T-helper 1 cell treated with Interleukin-12 subunit alpha and Interleukin-12 subunit beta and Interleukin-4 antibody, amounts not matched to agents 30 μg/mL and 1 μg/mL, for 36 hours (primary cell): Measurements from ENCODE around the gene METTL22.

Experiments used
- H3K27ac Mint-ChIP-seq: one replicate; pipeline ENCODE4 v1.8.0; 2021; ENCODE audit warnings: mild to moderate bottlenecking, mixed read lengths
- H3K27me3 Mint-ChIP-seq: one replicate; pipeline ENCODE4 v1.8.0; 2021; ENCODE audit warnings: low read depth, mixed read lengths
- H3K36me3 Mint-ChIP-seq: one replicate; pipeline ENCODE4 v1.8.0; 2021; ENCODE audit warnings: low read depth, mixed read lengths
- H3K4me1 Mint-ChIP-seq: one replicate; pipeline ENCODE4 v1.8.0; 2021; ENCODE audit warnings: low read depth, mixed read lengths
- H3K4me3 Mint-ChIP-seq: one replicate; pipeline ENCODE4 v1.8.0; 2021; ENCODE audit warnings: mild to moderate bottlenecking, moderate library complexity, mixed read lengths
- H3K9me3 Mint-ChIP-seq: one replicate; pipeline ENCODE4 v1.8.0; 2021; ENCODE audit warnings: mixed read lengths

METTL22 gene

DNA sequence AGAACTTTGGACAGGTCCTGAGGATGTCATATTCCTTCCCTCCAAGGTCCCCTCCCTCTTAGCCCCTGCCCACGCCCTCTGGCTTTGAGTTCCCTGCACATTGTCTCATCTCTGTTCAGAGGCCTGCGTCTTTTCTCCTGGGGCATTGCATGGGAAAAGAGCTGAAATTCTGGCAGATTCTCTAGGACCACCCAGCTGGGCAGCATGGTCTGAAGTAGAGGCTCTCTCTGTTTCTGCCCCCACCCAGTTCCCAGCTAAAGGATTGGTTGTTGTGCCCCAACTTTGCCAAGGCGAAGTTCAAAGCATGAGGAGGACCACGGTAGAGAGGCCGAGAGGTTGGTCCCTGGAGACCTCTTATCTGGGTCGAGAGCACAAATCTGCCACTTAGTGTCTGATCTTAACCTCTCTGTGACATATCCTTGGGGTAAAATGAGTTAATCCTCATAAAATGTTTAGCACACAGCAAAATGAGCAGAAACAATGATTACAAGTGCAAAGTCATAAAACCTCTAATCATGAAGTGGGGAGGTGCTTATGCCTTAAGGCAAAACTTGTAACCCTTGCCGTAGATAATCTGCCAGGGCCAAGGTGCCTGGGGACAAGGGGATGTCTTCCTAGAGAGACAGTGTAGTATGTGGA, 55.4 kb downstream of the METTL22 start:
- no peak overlapping the region for H3K4me3 Mint-ChIP-seq
- peaks cover 3% of the 10 kb centered on the region for H3K36me3 Mint-ChIP-seq
- peaks cover 4% of the 10 kb centered on the region for H3K27me3 Mint-ChIP-seq
- peaks cover 20% of the 10 kb centered on the region for H3K4me1 Mint-ChIP-seq
- no peak overlapping the region for H3K27ac Mint-ChIP-seq
- H3K9me3 Mint-ChIP-seq = peaks cover 5% of the 10 kb centered on the region

DNA sequence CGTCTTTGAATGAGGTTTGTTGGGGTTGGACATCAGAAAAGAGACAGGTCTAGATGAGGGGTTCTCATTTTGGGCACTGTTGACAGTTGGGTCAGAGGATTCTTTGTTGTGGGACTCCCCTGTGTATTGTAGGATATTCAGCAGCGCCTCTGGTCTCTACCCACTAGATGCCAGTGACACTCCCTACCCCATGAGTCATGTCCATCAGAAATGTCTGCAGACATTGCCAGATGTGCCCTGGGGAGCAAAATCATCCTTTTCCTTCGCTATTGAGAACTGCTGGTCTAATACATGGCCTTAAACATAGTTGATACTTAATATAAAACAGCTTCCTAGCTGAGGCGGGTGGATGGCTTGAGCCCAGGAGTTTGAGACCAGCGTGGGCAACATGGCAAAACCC, 56.0 kb downstream of the METTL22 start:
- Mint-ChIP-seq H3K4me1 (peaks cover 20% of the 10 kb centered on the region), H3K27me3 (peaks cover 4% of the 10 kb centered on the region), H3K36me3 (peaks cover 3% of the 10 kb centered on the region), H3K4me3 (no peak overlapping the region), H3K27ac (no peak overlapping the region), H3K9me3 (peaks cover 5% of the 10 kb centered on the region)

DNA sequence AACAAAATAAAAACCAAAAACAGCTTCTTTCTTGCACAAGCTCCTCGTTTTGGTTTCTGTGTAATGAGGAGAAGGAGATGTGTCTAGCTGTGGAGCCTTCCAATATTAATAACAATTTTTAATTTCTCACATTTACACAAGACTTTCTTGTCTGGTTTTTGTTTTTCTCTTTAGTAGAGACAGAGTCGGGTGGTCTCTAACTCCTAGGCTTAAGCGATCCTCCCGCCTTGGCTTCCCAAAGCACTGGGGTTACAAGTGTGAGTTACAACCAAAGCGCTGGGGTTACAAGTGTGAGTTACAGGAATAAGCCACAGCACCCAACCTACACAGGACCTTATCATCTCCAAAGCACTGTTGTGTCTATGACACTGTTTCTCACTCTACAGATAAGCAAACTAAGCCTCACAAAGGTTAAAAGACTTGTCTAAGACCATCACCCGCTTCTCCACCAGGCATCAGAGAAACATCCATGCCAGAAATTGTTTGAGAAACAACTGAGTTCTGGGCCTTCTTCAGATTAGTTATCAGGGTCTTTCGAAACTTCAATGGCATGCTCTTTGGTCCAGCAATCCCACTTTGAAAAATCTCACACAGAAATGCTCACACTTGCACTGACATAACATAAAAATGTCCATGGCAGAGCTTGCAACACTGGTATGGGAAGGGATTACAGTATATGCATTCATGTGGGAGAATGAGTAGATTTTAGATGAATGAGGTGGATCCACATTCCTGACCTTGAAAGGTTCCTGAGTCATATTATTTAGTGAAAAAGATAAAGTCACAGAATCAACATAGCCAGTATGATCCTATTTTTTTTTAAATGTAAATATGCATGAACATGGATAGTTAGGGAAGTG, 56.8 kb downstream of the METTL22 start:
- Mint-ChIP-seq H3K36me3 (peaks cover 3% of the 10 kb centered on the region), H3K4me1 (peaks cover 20% of the 10 kb centered on the region), H3K4me3 (no peak overlapping the region), H3K27ac (no peak overlapping the region), H3K27me3 (peaks cover 4% of the 10 kb centered on the region), H3K9me3 (peaks cover 5% of the 10 kb centered on the region)

DNA sequence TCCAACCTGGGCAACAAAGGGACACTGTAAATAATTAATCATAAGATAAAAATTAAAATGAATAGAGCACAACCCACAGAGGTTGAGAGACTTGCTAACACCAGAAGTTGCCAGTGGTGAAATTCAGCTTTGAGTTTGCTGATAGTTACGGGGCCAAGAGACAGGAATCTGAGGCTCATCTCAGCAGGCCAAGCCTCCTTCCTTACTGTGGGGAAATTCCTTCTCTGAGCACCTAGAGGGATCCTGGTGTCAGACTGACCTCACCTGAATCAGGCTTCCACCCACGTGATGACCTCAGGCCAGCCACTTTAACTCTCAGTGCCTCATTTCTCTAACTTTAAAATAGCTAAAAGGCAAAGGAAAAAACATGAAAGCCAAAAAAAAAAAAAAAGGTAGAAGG, 57.7 kb downstream of the METTL22 start:
- H3K36me3 Mint-ChIP-seq = peaks cover 3% of the 10 kb centered on the region
- H3K27me3 Mint-ChIP-seq = peaks cover 4% of the 10 kb centered on the region
- no peak overlapping the region for H3K4me3 Mint-ChIP-seq
- peaks cover 14% of the 10 kb centered on the region for H3K4me1 Mint-ChIP-seq
- peaks cover 5% of the 10 kb centered on the region for H3K9me3 Mint-ChIP-seq
- H3K27ac Mint-ChIP-seq = no peak overlapping the region

DNA sequence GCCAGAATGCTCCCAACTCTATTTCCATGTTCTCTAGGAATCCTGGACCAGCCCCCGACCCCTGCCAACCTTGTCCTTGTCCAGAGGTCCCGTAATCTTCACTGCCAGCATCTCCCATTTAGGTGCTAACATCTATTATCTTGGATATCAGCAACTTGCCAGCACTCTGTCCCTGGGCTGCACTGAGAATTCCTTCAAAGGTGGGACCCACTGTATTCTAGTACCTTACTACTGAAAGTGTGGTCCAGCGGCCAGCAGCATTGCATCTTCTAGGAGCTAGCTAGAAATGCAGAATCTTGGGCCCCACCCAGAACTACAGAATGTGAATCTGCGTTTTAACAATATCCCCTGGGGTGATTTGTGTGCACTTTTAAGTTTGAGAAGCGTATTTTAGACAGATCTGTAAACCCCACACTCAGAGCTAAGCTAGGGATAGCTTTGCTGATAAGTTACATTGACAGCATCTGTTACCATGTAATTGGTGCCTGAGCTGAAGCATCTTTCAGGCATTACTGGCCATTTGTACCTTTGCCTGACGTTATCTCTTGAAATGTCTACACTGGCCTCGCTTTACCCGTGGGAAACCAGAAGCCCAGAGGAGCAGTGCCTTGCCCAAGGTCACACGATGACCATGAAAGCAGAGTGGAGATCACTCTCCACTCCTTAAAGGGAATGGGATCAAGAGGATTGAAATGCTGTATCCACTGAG, 61.2 kb downstream of the METTL22 start:
- no peak overlapping the region for H3K4me3 Mint-ChIP-seq
- H3K4me1 Mint-ChIP-seq = no peaks in the 10 kb centered on the region
- H3K27me3 Mint-ChIP-seq = no peaks in the 10 kb centered on the region
- H3K27ac Mint-ChIP-seq = no peak overlapping the region
- peaks cover 5% of the 10 kb centered on the region for H3K9me3 Mint-ChIP-seq
- peaks cover 4% of the 10 kb centered on the region for H3K36me3 Mint-ChIP-seq

DNA sequence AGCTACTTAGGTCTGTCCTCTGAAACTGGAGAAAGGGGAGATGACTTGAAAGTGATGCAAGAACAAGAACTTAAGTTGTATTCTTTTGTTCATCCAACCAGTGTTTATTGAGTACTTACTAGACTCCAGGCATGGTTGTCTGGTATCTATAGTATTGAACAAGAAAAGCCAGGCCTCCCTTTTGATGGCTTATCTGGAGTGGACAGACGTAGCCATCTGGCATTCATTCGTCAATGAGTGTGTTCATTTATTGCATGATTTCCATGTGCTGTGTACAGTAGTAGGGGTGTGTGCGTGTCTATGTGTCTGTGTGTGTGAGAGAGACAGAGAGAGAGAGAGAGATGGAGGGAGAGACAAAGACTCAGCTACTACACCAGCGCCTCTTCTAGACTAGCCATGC, 62.1 kb downstream of the METTL22 start:
- H3K27ac Mint-ChIP-seq = no peak overlapping the region
- H3K27me3 Mint-ChIP-seq = no peaks in the 10 kb centered on the region

DNA sequence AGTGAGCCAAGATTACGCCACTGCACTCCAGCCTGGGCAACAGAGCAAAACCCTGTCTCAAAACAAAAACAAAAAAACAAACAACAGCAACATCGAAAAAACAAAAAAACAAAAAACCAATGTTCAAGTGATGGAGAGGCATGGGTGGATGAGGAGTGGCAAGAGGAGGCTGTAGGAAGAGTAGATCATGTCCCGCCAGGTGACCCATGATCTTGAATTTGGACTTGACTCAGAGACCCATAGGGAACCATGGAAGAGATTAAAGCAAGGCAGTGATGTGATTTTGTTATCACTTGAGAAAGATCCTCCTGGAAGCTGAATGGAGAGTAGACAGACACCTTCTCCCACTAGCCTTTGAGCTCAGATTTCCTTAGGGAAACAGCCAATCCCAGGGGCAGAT, 64.1 kb downstream of the METTL22 start:
- no peak overlapping the region for H3K4me3 Mint-ChIP-seq
- H3K27ac Mint-ChIP-seq = no peak overlapping the region
- no peaks in the 10 kb centered on the region for H3K27me3 Mint-ChIP-seq
- H3K36me3 Mint-ChIP-seq = peaks cover 13% of the 10 kb centered on the region
- H3K9me3 Mint-ChIP-seq = peaks cover 14% of the 10 kb centered on the region
- no peaks in the 10 kb centered on the region for H3K4me1 Mint-ChIP-seq

More for the DNA sequence above, 62.1 kb downstream of the METTL22 start:
- no peak overlapping the region for H3K4me3 Mint-ChIP-seq
- H3K36me3 Mint-ChIP-seq = peaks cover 4% of the 10 kb centered on the region
- H3K9me3 Mint-ChIP-seq = peaks cover 5% of the 10 kb centered on the region
- no peaks in the 10 kb centered on the region for H3K4me1 Mint-ChIP-seq

DNA sequence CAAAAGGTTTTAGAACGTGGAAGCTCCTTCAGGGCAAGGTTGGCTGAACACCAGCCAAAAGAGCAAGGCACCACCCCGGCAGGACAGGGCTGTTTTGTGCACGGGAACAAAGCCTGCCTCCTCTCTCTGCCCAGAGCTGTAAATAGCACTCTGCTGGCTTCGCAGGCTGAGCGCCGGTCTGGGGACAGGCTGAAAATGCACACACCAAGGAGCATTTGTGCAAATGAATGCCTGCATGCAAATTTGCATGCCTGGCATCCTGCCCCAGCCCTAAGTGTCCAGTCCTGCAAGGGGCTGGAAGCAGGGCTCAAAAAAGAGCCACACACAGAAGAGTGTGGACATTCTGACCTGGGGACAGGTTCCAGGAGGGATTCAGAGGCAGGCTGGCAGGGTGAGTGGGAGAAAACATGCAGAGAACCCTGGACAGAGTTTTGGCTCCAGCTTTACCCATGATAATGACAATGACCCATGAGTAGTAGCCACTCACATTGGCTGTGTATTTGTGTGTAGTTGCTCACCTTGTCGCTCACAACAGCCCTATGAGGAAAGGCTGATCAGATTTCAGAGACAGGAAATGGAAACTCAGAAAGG, 64.6 kb downstream of the METTL22 start:
- Mint-ChIP-seq H3K4me3 (no peak overlapping the region), H3K27me3 (no peaks in the 10 kb centered on the region), H3K9me3 (peaks cover 18% of the 10 kb centered on the region), H3K4me1 (no peaks in the 10 kb centered on the region), H3K27ac (no peak overlapping the region), H3K36me3 (peaks cover 14% of the 10 kb centered on the region)

DNA sequence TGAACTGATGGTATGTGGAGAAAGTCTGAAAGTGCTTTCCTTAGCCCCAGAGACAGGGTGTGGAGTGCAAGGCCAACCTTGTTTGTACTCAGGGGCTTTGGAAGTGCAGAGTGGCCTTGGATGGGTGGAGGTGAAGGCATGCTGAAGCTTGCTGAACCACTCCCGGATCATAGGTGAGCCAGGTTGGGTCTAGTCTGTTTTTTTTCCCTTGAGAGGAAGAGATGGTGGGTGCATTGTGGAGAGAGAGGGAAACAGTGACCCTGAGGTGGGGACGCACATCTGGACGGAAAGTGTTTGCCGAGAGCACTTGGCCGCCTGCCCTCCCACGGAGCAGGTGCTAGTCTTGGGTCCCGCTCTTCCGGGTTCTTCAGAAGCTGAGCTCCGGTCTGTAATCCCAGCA, 65.4 kb downstream of the METTL22 start:
- Mint-ChIP-seq H3K27me3 (no peaks in the 10 kb centered on the region), H3K27ac (no peak overlapping the region), H3K36me3 (peaks cover 14% of the 10 kb centered on the region), H3K4me1 (no peaks in the 10 kb centered on the region), H3K9me3 (peaks cover 18% of the 10 kb centered on the region), H3K4me3 (no peak overlapping the region)

DNA sequence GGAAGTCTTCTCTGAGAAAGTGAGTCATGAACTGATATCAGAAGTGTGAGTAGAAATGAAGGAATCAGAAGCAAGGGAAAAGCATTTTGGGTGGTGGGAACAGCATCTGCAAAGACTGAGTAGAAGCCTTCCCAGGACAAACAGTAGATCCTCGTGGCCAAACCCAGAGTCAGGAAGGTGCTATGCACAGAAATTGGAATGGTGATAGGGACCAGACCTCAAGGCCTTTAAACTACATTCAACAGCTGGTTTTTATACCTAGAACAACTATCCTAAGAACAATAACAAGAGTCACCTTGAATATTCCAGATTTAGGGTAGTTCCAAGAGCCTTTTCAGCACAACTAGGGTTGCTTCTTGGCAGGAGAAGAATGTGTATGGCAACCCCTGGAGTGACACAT, 68.2 kb downstream of the METTL22 start:
- Mint-ChIP-seq H3K9me3 (peaks cover 18% of the 10 kb centered on the region), H3K27me3 (no peaks in the 10 kb centered on the region), H3K36me3 (peaks cover 14% of the 10 kb centered on the region)

DNA sequence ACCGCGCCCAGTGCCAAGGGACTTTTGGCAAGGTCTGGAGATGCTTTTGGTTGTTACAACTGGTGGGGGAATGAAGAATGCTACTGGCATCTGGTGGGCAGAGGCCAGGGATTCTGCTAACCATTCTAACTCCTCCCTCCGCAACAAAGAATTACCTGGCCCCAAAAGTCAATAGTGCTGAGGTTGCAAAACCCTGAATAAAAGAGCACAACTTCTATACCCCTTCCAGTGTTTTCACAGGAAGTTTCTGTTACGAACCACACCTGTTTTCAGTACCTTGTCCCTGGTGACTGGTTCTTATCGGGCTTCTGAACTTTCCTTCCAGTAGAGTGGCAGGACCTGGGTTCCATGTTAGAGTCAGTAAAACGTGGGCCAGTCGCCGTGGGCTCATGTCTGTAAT, 70.2 kb downstream of the METTL22 start:
- no peaks in the 10 kb centered on the region for H3K4me1 Mint-ChIP-seq

More for the DNA sequence above, 68.2 kb downstream of the METTL22 start:
- Mint-ChIP-seq H3K27ac (no peak overlapping the region), H3K4me3 (no peak overlapping the region), H3K4me1 (no peaks in the 10 kb centered on the region)

DNA sequence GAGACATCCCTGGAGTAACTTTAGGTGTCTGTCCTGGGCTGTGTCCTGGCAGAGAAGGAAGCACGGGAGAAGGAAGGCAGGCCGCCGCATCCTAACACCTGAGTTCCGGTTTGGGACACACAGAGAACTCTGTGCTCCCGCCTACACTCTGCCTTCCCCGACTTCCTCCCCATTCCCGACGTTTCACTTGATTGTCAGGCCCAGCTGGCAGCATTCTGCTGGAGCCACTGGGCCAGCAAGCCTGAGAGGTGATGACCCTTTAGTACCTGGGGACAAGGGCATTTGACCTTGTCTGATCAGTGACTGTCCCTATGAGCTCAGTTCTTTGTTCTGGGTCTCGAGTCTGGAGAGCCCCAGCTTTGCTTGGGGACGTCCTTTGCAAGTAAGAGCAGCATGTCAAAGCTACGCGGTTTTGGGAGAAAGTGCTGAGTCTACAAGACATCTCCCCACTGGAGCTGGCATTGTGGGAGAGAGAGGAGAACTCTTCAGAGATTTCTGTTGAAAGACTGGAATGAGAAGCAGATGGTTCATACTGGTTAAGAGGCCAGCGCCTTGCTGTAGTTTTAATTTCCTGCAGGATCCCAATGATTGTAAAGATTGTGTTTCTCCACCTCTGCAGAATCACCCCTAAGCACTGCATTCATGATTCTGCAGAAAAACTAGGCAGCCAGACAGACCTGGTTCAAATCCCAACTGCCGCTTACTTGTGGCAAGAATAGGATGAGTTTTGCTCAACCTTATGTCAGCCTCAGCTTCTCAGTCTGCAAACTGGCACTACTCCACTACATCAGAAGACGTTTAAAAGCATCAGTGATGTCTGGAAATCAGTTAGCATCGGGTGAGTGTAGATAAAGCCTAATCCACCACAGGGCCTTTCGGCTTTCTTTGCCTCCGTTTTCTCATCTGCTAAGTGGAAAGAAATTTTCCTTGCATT, 73.6 kb downstream of the METTL22 start:
- Mint-ChIP-seq H3K9me3 (peaks cover 10% of the 10 kb centered on the region), H3K36me3 (peaks cover 4% of the 10 kb centered on the region), H3K4me3 (no peak overlapping the region), H3K27ac (no peak overlapping the region), H3K4me1 (no peaks in the 10 kb centered on the region), H3K27me3 (no peaks in the 10 kb centered on the region)

More for the DNA sequence above, 70.2 kb downstream of the METTL22 start:
- Mint-ChIP-seq H3K4me3 (no peak overlapping the region), H3K27me3 (no peaks in the 10 kb centered on the region), H3K27ac (no peak overlapping the region), H3K36me3 (peaks cover 13% of the 10 kb centered on the region), H3K9me3 (peaks cover 18% of the 10 kb centered on the region)

DNA sequence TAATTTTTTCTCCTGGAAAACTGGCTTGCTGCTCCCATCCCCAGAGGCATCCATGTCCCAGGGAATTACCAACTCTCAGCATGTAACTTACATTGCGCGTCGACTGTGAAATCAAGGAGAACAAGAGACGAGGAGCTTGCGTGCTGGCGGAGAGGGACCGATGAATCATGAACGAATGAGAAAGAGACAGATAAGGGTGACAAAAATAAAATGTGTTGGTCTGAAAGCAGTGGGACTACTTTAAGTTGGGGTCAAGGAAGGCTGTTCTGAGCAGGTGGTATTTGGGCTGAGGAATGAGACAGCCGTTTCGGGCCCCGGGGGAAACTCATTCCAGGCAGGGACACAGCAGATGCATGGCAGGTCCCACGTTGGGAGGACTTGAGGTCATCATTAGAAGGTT, 75.4 kb downstream of the METTL22 start:
- no peak overlapping the region for H3K27ac Mint-ChIP-seq
- no peaks in the 10 kb centered on the region for H3K27me3 Mint-ChIP-seq
- H3K36me3 Mint-ChIP-seq = no peaks in the 10 kb centered on the region
- H3K9me3 Mint-ChIP-seq = no peaks in the 10 kb centered on the region
- no peaks in the 10 kb centered on the region for H3K4me1 Mint-ChIP-seq
- H3K4me3 Mint-ChIP-seq = no peak overlapping the region

DNA sequence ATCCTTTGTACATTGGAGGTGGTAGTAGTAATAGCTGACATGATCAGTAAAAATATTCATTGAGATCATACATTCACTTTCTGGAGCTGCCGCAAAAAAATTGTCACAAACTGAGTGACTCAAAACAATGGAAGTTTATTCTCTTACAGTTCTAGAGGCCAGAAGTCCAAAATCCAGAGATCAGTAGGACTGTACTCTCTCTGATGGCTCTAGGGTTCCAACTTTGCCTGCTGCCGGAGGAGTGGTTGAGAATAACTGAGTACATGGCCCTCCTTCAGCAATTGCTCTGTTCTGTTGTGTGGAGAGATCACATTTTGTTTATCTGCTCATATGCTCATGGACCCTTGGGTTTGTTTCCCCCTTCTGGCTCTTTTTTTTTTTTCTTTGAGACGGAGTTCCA, 76.5 kb downstream of the METTL22 start:
- H3K27ac Mint-ChIP-seq = no peak overlapping the region
- no peaks in the 10 kb centered on the region for H3K27me3 Mint-ChIP-seq
- H3K4me1 Mint-ChIP-seq = no peaks in the 10 kb centered on the region
- H3K36me3 Mint-ChIP-seq = no peaks in the 10 kb centered on the region
- H3K9me3 Mint-ChIP-seq = no peaks in the 10 kb centered on the region
- no peak overlapping the region for H3K4me3 Mint-ChIP-seq
